PFSK-1 (cell line): ENCODE results near the gene NDUFA11.

Experiments used
- FOXP2 ChIP-seq: optimal IDR thresholded peaks from 2 replicates; pipeline ENCODE3; 2011; ENCODE audit warnings: borderline replicate concordance, control low read depth, inconsistent platforms; ENCODE audit not compliant: insufficient read depth; ENCODE audit errors: extremely low read length, extremely low read depth
- POLR2AphosphoS5 ChIP-seq: IDR thresholded peaks from 2 replicates; pipeline ENCODE4 v1.6.1; 2012; ENCODE audit warnings: low read depth, mild to moderate bottlenecking, control low read depth, low read length, moderate library complexity
- TF ChIP-seq, protein P1 (sequence below), 2 experiments: IDR thresholded peaks; 2 replicates each; pipeline versions ENCODE4 v1.6.1 to v1.8.0; 2011 to 2012; ENCODE audit warnings: low read depth in 2 of 2, low read length in 2 of 2, control low read depth in 1 of 2, inconsistent platforms in 1 of 2, mild to moderate bottlenecking in 1 of 2, moderate library complexity in 1 of 2; ENCODE audit not compliant: insufficient read depth in 1 of 2

- TF ChIP-seq, protein P1, sequence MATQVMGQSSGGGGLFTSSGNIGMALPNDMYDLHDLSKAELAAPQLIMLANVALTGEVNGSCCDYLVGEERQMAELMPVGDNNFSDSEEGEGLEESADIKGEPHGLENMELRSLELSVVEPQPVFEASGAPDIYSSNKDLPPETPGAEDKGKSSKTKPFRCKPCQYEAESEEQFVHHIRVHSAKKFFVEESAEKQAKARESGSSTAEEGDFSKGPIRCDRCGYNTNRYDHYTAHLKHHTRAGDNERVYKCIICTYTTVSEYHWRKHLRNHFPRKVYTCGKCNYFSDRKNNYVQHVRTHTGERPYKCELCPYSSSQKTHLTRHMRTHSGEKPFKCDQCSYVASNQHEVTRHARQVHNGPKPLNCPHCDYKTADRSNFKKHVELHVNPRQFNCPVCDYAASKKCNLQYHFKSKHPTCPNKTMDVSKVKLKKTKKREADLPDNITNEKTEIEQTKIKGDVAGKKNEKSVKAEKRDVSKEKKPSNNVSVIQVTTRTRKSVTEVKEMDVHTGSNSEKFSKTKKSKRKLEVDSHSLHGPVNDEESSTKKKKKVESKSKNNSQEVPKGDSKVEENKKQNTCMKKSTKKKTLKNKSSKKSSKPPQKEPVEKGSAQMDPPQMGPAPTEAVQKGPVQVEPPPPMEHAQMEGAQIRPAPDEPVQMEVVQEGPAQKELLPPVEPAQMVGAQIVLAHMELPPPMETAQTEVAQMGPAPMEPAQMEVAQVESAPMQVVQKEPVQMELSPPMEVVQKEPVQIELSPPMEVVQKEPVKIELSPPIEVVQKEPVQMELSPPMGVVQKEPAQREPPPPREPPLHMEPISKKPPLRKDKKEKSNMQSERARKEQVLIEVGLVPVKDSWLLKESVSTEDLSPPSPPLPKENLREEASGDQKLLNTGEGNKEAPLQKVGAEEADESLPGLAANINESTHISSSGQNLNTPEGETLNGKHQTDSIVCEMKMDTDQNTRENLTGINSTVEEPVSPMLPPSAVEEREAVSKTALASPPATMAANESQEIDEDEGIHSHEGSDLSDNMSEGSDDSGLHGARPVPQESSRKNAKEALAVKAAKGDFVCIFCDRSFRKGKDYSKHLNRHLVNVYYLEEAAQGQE (IDR thresholded peaks at IDR 0.05; ENCODE audit: insufficient read depth in 1 of 2, low read depth in 2 of 2, low read length in 2 of 2): no peak
- no peak for TF ChIP-seq POLR2AphosphoS5
- TF ChIP-seq FOXP2: no peak
These were observed 47.2 kb upstream of the NDUFA11 start for GRCh38 chr19:5950741-5951140.
